Hindlimb muscle (tissue), 1 donor: ENCODE data around the gene OR2T29. TPM values are rescaled to one million over a fixed set of nuclear protein-coding genes. Genes with fewer than 3 reads are reported as not detected.
"Not testable (repeated sequence)": the region's sequence is repeated elsewhere in the genome, so short reads cannot be mapped to it uniquely, and the experiment has no call there.

Source experiments
- DNase-seq: peaks from one replicate; pipeline ENCODE4 v3.0.0-alpha.2; 2013
- polyA plus RNA-seq: library from polyadenylated mRNA; unstranded; fragments of 120-200 nt; gene quantifications from one replicate; pipeline ENCODE4 v1.2.1, GENCODE V29; 2013; ENCODE audit not compliant: insufficient read length

OR2T29 gene
- polyA plus RNA-seq = not detected

GRCh38 chr1:248562672-248563071 is at the start of gene OR2T29:
Gene OR2T29, minus strand, starts transcription at chr1:248562772. Its CDS starts 3,281 bp downstream, at chr1:248559491.
- not testable (repeated sequence) for DNase-seq

- DNase-seq = no peak
These were observed 49.4 kb upstream of the OR2T29 start for GRCh38 chr1:248611883-248612414.

GRCh38 chr1:248610301-248610700 is 47.7 kb upstream of the OR2T29 start:
- DNase-seq = no peak

GRCh38 chr1:248599396-248599795 is 36.8 kb upstream of the OR2T29 start:
- DNase-seq = no peak

GRCh38 chr1:248597589-248597988 is 35.0 kb upstream of the OR2T29 start, which contains the start of gene OR2T10:
Gene OR2T10, minus strand, starts transcription at chr1:248597700. Its CDS starts 3,932 bp downstream, at chr1:248593768.
- DNase-seq = no peak

GRCh38 chr1:248596615-248597014 is 34.0 kb upstream of the OR2T29 start:
- DNase-seq = no peak

DNA sequence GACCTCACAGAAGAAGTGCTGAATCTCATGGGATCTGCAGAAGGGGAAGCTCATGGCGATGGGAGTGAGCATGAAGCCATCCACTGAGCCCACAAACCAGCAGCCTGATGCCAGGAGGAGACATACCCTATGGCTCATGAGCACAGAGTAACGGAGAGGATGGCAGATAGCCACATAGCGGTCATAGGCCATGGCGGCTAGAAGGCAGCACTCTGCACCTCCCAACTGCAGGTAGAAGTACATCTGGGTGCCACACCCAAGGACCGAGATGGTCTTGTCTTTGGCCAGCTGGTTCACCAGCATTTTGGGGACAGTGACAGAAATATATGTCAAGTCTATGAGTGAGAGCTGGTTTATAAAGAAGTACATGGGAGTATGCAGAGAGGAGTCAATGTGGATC is 30.7 kb upstream of the OR2T29 start:
- no peak for DNase-seq

DNA sequence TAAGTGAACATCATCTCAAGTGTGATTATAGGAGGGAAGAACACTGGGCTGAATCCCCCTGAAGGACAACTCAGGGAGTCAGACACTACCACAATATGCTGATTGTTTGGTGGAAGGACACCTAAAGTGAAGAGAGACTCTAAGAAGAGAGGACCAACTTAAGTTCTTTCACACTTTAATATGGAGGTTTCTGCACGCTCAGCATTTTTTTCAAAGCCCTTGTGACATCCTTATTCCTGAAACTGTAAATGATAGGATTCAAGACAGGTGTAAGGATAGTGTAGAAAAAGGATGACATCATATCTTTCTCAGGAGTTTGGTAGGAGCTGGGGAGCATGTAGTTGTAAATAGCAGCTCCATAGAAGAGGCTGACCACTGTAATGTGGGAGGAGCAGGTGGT is 30.1 kb upstream of the OR2T29 start:
- DNase-seq = no peak

DNA sequence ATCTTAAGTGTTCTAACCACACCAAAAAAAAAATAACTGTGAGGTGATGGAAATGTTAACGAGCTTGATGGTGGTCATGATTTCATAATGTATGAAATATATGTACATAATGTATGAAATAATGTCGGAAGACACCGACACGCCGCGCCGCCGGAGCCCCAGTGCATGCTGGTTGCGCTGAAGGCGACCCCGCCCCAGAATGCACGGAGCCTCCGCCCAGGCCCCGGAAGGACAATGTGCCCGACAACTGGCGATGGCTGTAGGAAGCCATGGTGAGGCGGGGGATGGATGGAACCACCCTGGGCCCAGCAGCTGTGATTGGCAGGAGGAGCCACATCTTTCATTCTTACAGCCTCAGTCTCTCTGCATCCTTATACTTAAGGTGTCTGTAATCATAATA is 27.5 kb upstream of the OR2T29 start:
- no peak for DNase-seq

DNA sequence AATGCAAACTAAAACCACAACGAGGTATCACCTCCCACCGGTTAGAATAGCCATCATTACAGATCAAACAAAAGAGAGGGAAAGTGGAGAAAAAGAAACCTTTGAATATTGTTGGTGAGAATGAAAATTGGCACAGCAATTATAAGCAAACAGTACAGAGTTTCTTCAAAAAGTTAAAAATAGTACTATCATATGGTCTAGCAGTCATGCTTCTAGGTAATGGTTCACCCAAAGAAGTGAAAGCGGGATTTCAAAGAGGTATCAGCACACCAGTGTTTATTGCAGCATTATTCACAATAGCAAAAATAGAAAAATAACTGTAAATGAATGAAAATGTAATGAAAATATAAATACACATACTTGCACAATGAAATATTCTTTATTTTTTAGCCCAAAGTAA is 26.8 kb upstream of the OR2T29 start:
- DNase-seq = no peak

- no peak for DNase-seq
These were observed 22.7 kb upstream of the OR2T29 start for GRCh38 chr1:248585266-248585665.

DNA sequence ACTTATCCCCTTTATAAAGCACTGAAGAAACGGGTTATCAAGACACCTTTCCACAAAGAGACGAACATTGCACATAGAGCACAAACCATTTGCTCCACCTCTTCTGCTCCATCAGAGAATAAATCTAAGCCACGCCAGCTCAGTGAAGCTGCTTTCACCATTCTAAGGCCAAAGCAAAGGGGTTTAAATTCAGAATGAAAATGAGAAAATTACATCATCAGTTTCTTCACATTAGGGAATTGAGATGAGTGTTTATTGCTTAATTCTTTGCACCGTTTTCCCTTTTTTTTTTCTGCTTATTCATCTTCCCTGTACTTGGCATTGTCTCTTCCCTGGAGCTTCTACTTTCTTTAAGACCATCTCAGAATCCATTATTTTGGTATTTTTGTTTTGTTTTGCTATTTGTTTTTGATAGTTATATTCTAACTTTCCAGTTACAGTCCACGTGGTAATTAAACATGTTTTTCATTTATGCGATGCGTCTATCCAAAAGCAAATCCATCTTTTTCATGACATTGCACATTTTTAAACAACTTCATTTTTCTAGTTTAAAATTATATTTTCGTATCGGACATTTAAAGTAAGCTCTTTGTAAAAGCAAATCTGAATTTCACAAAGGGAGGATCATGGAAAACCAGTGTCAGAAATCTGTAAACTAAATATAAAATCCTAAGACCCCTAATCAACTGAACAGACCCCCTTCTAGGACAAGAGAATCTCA is 13.8 kb upstream of the OR2T29 start:
- no peak for DNase-seq

- not testable (repeated sequence) for DNase-seq
These were observed 12.1 kb upstream of the OR2T29 start, which contains the start of gene OR2T34 for GRCh38 chr1:248574657-248575056. Gene OR2T34, minus strand, starts transcription at chr1:248574757. Its CDS starts 0 bp downstream, at chr1:248574757.

GRCh38 chr1:248573856-248574255 is 11.3 kb upstream of the OR2T29 start:
- DNase-seq = not testable (repeated sequence)

GRCh38 chr1:248572049-248572448 is 9.5 kb upstream of the OR2T29 start:
- DNase-seq = not testable (repeated sequence)

DNA sequence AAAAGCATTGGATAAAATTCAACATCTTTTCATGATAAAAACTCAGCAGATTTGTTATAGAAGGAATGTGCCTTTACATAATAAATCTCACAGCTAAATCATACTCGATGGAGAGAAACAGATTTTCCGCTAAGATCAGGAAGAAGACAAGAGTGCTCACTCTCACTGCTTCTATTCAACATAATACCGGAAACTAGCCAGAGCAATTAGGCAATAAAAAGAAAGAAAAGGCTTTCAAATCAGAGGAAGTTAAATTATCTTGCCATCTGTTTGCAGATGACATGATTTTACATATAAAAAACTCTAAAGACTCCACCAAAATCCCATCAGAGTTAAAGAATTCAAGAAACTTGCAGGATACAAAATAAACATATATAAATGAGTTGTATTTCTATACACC is 8.2 kb upstream of the OR2T29 start:
- DNase-seq = not testable (repeated sequence)

- not testable (repeated sequence) for DNase-seq
These were observed 6.5 kb upstream of the OR2T29 start for GRCh38 chr1:248569049-248569448.

DNA sequence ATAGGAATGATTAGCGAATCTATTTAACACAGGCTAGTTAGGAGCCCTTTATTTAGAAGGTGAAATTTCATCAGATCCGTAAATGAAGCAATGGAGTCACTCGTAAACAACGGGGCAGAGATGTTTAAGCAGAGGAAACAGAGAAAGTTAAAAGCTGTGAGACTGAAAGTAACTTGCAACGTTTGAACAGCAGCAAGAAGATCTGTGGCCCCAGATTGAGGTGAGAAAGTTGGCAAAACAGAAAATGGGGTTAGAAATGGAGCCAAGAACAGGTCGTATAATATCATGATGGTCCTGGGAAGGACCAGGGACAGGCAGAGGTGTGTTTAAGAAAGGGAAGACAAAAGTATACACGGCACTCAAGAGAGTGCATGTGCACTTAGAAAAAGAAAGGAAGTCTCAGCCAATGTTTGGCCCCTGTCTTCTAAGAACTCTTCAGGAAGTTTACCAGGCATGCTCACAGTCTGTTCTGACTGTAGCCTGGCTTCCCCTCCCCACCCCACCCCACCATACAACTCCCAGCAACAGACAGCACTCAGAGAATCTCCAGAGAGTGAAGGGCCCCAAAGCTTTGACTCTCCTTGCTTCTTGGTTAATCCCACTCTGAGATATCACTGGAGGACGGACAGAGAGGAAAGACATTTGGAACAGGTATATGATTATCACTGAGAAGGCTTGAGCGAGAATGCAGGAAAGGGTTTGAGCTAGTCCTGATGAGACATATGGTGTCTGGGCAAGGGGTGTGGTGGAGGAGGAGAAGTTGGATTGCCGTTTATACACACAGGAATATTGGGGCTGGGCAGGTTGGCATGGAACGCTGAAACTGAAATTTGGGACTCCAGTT is 3.2 kb upstream of the OR2T29 start:
- not testable (repeated sequence) for DNase-seq

GRCh38 chr1:248551027-248551426 is 11.5 kb downstream of the OR2T29 start:
- DNase-seq = not testable (repeated sequence)

DNA sequence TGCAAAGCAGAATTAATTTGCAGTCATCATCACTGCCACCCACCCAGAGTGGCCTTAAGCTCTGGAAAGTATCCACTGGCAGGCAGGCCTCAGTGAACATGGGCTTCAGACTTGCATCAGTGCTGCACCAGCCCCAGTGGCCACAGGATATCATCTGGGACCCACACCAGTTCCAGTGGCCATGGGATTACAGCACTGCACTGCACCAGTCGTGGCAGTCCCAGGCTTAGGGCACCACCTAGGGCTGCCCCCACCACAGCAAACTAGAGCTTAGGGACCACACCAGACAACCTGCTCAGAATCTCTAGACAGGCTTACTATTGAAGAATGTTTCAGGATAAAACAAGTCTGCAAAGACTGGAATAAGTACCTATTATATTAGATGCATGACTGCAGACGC is 15.2 kb downstream of the OR2T29 start:
- DNase-seq = not testable (repeated sequence)

GRCh38 chr1:248537449-248537848 is 25.1 kb downstream of the OR2T29 start:
- not testable (repeated sequence) for DNase-seq

DNA sequence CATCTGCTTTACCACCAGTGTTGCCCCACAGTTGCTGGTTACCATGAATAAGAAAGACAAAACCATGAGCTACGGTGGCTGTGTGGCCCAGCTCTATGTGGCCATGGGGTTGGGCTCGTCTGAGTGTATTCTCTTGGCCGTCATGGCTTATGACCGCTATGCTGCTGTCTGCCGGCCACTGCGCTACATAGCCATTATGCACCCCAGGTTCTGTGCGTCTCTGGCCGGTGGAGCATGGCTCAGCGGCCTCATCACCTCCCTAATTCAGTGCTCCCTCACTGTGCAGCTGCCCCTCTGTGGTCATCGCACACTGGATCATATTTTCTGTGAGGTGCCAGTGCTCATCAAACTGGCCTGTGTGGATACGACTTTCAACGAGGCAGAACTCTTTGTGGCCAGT is 40.7 kb downstream of the OR2T29 start:
- DNase-seq = no peak

- DNase-seq = not testable (repeated sequence)
These were observed 52.4 kb downstream of the OR2T29 start for GRCh38 chr1:248510217-248510616.
